ENCODE data around the gene A4GNT.
"Not testable (repeated sequence)": the region's sequence is repeated elsewhere in the genome, so short reads cannot be mapped to it uniquely, and the experiment has no call there.

The A4GNT gene

GRCh38 chr3:138132239-138132638 is at the start of gene A4GNT:
A4GNT (minus strand) TSS chr3:138132390; CDS start chr3:138131256, 1,134 bp downstream.
- DNase-seq (ENCODE audit: low read depth) = no peak

GRCh38 chr3:138180375-138181029 is 48.3 kb upstream of the A4GNT start:
- no peak for DNase-seq (ENCODE audit: low read depth)

- peak; percentile 76 for DNase-seq (ENCODE audit: low read depth)
These were observed 42.4 kb upstream of the A4GNT start, which contains the start of gene DBR1 for GRCh38 chr3:138174421-138175131. DBR1 (minus strand) TSS chr3:138174921; CDS start chr3:138174795, 126 bp downstream.

- no peak for DNase-seq (ENCODE audit: low read depth)
These were observed 41.7 kb upstream of the A4GNT start for GRCh38 chr3:138173769-138174420.

GRCh38 chr3:138172625-138173024 is 40.4 kb upstream of the A4GNT start:
- DNase-seq (ENCODE audit: low read depth) = no peak

GRCh38 chr3:138165061-138165460 is 32.9 kb upstream of the A4GNT start:
- no peak for DNase-seq (ENCODE audit: low read depth)

- no peak for DNase-seq (ENCODE audit: low read depth)
These were observed 25.6 kb upstream of the A4GNT start for GRCh38 chr3:138157743-138158142.

- DNase-seq (ENCODE audit: low read depth) = no peak
These were observed 22.3 kb upstream of the A4GNT start for GRCh38 chr3:138154534-138154933.

- DNase-seq (ENCODE audit: low read depth) = no peak
These were observed 16.3 kb upstream of the A4GNT start for GRCh38 chr3:138148503-138148902.

- not testable (repeated sequence) for DNase-seq (ENCODE audit: low read depth)
These were observed 10.0 kb upstream of the A4GNT start for GRCh38 chr3:138142181-138142580.

- no peak for DNase-seq (ENCODE audit: low read depth)
These were observed 8.8 kb upstream of the A4GNT start for GRCh38 chr3:138140940-138141339.

GRCh38 chr3:138139691-138140090 is 7.5 kb upstream of the A4GNT start:
- no peak for DNase-seq (ENCODE audit: low read depth)

- DNase-seq (ENCODE audit: low read depth) = no peak
These were observed 5.7 kb upstream of the A4GNT start for GRCh38 chr3:138137861-138138260.

GRCh38 chr3:138136201-138136600 is 4.0 kb upstream of the A4GNT start:
- no peak for DNase-seq (ENCODE audit: low read depth)

- DNase-seq (ENCODE audit: low read depth) = no peak
These were observed 3.6 kb upstream of the A4GNT start for GRCh38 chr3:138135833-138136194.

GRCh38 chr3:138135146-138135832 is 3.1 kb upstream of the A4GNT start:
- DNase-seq (ENCODE audit: low read depth) = no peak

GRCh38 chr3:138127636-138128365 is 4.4 kb downstream of the A4GNT start:
- no peak for DNase-seq (ENCODE audit: low read depth)

- no peak for DNase-seq (ENCODE audit: low read depth)
These were observed 6.5 kb downstream of the A4GNT start for GRCh38 chr3:138125548-138126221.

- no peak for DNase-seq (ENCODE audit: low read depth)
These were observed 7.4 kb downstream of the A4GNT start for GRCh38 chr3:138124706-138125355.

- DNase-seq (ENCODE audit: low read depth) = no peak
These were observed 8.0 kb downstream of the A4GNT start for GRCh38 chr3:138124188-138124587.

GRCh38 chr3:138119423-138119766 is 12.8 kb downstream of the A4GNT start:
- no peak for DNase-seq (ENCODE audit: low read depth)
